IPS-11a (cell line): Measurements from ENCODE around the gene SBF2.
"Not testable (repeated sequence)": the region's sequence is repeated elsewhere in the genome, so short reads cannot be mapped to it uniquely, and the experiment has no call there.

Experiments used
- H3K4me3 ChIP-seq: one replicate; pipeline ENCODE4 v1.5.1; 2013; ENCODE audit warnings: low read depth, low read length, control low read depth

The SBF2 gene

GRCh38 chr11:10205928-10206327, 88.1 kb downstream of the SBF2 start:
- no peak overlapping the region for H3K4me3 ChIP-seq

- H3K4me3 ChIP-seq: no peak overlapping the region
These were observed 90.0 kb downstream of the SBF2 start for GRCh38 chr11:10204021-10204420.

GRCh38 chr11:10201343-10201742, 92.7 kb downstream of the SBF2 start:
- H3K4me3 ChIP-seq: no peak overlapping the region

GRCh38 chr11:10197091-10197490, 96.9 kb downstream of the SBF2 start:
- H3K4me3 ChIP-seq: no peak overlapping the region

- no peak overlapping the region for H3K4me3 ChIP-seq
These were observed 102.0 kb downstream of the SBF2 start for GRCh38 chr11:10192036-10192435.

- no peak overlapping the region for H3K4me3 ChIP-seq
These were observed 112.2 kb downstream of the SBF2 start for GRCh38 chr11:10181811-10182210.

- H3K4me3 ChIP-seq: no peak overlapping the region
These were observed 129.4 kb downstream of the SBF2 start for GRCh38 chr11:10164621-10165020.

- no peak overlapping the region for H3K4me3 ChIP-seq
These were observed 131.8 kb downstream of the SBF2 start for GRCh38 chr11:10162222-10162621.

- H3K4me3 ChIP-seq: no peak overlapping the region
These were observed 133.7 kb downstream of the SBF2 start for GRCh38 chr11:10160350-10160749.

GRCh38 chr11:10158461-10158860, 135.6 kb downstream of the SBF2 start:
- no peak overlapping the region for H3K4me3 ChIP-seq

- H3K4me3 ChIP-seq: no peak overlapping the region
These were observed 138.1 kb downstream of the SBF2 start for GRCh38 chr11:10155793-10156490.

- no peak overlapping the region for H3K4me3 ChIP-seq
These were observed 143.2 kb downstream of the SBF2 start for GRCh38 chr11:10150800-10151199.

- no peak overlapping the region for H3K4me3 ChIP-seq
These were observed 144.5 kb downstream of the SBF2 start for GRCh38 chr11:10149553-10149952.

GRCh38 chr11:10147195-10147594, 146.8 kb downstream of the SBF2 start:
- H3K4me3 ChIP-seq: no peak overlapping the region

- H3K4me3 ChIP-seq: no peak overlapping the region
These were observed 149.1 kb downstream of the SBF2 start for GRCh38 chr11:10144954-10145353.

- no peak overlapping the region for H3K4me3 ChIP-seq
These were observed 154.4 kb downstream of the SBF2 start for GRCh38 chr11:10139656-10140055.

- no peak overlapping the region for H3K4me3 ChIP-seq
These were observed 154.9 kb downstream of the SBF2 start for GRCh38 chr11:10139143-10139542.

- no peak overlapping the region for H3K4me3 ChIP-seq
These were observed 159.0 kb downstream of the SBF2 start for GRCh38 chr11:10134975-10135481.

- not testable (repeated sequence) for H3K4me3 ChIP-seq
These were observed 159.8 kb downstream of the SBF2 start for GRCh38 chr11:10134226-10134625.

GRCh38 chr11:10133251-10133650, 160.8 kb downstream of the SBF2 start:
- not testable (repeated sequence) for H3K4me3 ChIP-seq

GRCh38 chr11:10130875-10131274, 163.1 kb downstream of the SBF2 start:
- H3K4me3 ChIP-seq: no peak overlapping the region

- H3K4me3 ChIP-seq: not testable (repeated sequence)
These were observed 164.8 kb downstream of the SBF2 start for GRCh38 chr11:10129184-10129583.

GRCh38 chr11:10125522-10126133, 168.4 kb downstream of the SBF2 start:
- H3K4me3 ChIP-seq: no peak overlapping the region
